Measurements from ENCODE around the gene RESP18.
"Not testable (repeated sequence)": the region's sequence is repeated elsewhere in the genome, so short reads cannot be mapped to it uniquely, and the experiment has no call there.

Gene RESP18

GRCh38 chr2:219287116-219287440 lies 45.5 kb downstream of the RESP18 start:
- not testable (repeated sequence) for H3K9me3 ChIP-seq (ENCODE audit: control insufficient read depth, insufficient read depth, low read depth, low read length); H3K4me3 ChIP-seq (ENCODE audit: low read depth, low read length); H3K27ac ChIP-seq (ENCODE audit: extremely low read depth, low read depth, low read length); H3K4me1 ChIP-seq (ENCODE audit: control insufficient read depth, insufficient read depth, low read length)
- H3K36me3 ChIP-seq (ENCODE audit: control insufficient read depth in 2 of 2, insufficient read depth in 1 of 2, low read length in 2 of 2): peaks cover 0 to 45% of the 10 kb centered on the region in 2 experiments; a peak in 1 of 3 replicates
- POLR2A ChIA-PET: interaction anchor here (1.6 kb wide), 1 partner anchor 8 kb away, joined by 4 read pairs; no protein-coding TSS in a partner anchor
- CTCF ChIA-PET: interaction anchor here (1.3 to 1.4 kb wide), 2 partner anchors 9 to 10 kb away, joined by 4 to 8 read pairs; partner anchors contain the start of gene DNAJB2
- 0 out of 2 replicates have a peak, but pooled peaks have one; percentile 25 for TF ChIP-seq ZNF362 (tag by site-specific recombination; IDR thresholded peaks at IDR 0.05)

- ChIA-PET POLR2A (interaction anchor here (0.9 to 1.6 kb wide), 2 partner anchors 8 to 80 kb away, joined by 3 to 4 read pairs; partner anchors contain the start of gene ZFAND2B), CTCF (interaction anchor here (0.6 to 15.0 kb wide), 4 partner anchors 8 to 207 kb away, joined by 4 to 297 read pairs (median 6); partner anchors contain the start of gene DNAJB2)
- H3K9me3 ChIP-seq (ENCODE audit: control insufficient read depth, insufficient read depth, low read depth, low read length): no peaks in the 10 kb centered on the region
- no peak overlapping the region for H3K4me3 ChIP-seq (ENCODE audit: low read depth, low read length)
- H3K36me3 ChIP-seq (ENCODE audit: control insufficient read depth in 2 of 2, insufficient read depth in 1 of 2, low read length in 2 of 2): peaks cover 0 to 50% of the 10 kb centered on the region in 2 experiments; a peak in 1 of 3 replicates
- no peaks in the 10 kb centered on the region for H3K4me1 ChIP-seq (ENCODE audit: control insufficient read depth, insufficient read depth, low read length)
- H3K27ac ChIP-seq (ENCODE audit: extremely low read depth, low read depth, low read length): no peak overlapping the region
- TF ChIP-seq BCL6B (tag by site-specific recombination; IDR thresholded peaks at IDR 0.05) (no peak), ZNF76 (tag by site-specific recombination; IDR thresholded peaks at IDR 0.05; ENCODE audit: borderline replicate concordance, low read depth) (no peak), ZSCAN16 (tag by site-specific recombination; IDR thresholded peaks at IDR 0.05) (no peak), ZNF560 (tag by site-specific recombination; IDR thresholded peaks at IDR 0.05; ENCODE audit: borderline replicate concordance) (no peak), ZNF48 (tag by site-specific recombination; IDR thresholded peaks at IDR 0.05) (no peak), ZNF488 (tag by site-specific recombination; IDR thresholded peaks at IDR 0.05) (no peak), ZFP3 (tag by site-specific recombination; IDR thresholded peaks at IDR 0.05; ENCODE audit: low read depth) (no peak), ZNF621 (tag by site-specific recombination; IDR thresholded peaks at IDR 0.05) (no peak), ZNF239 (tag by site-specific recombination; IDR thresholded peaks at IDR 0.05) (no peak), ZNF571 (tag by site-specific recombination; IDR thresholded peaks at IDR 0.05) (no peak), ZNF132 (tag by site-specific recombination; IDR thresholded peaks at IDR 0.05; ENCODE audit: borderline replicate concordance) (no peak), ZNF529 (tag by site-specific recombination; IDR thresholded peaks at IDR 0.05; ENCODE audit: insufficient replicate concordance) (no peak), PATZ1 (tag by site-specific recombination; IDR thresholded peaks at IDR 0.05) (no peak), KLF1 (tag by site-specific recombination; IDR thresholded peaks at IDR 0.05) (peak; percentile 34; the same call in 1 of the 2 replicates), ZNF2 (tag by site-specific recombination; IDR thresholded peaks at IDR 0.05) (no peak), ZNF366 (tag by site-specific recombination; conservative IDR thresholded peaks at IDR 0.05) (no peak), BCL11A (tag by site-specific recombination; IDR thresholded peaks at IDR 0.05; ENCODE audit: low read depth) (no peak), TSHZ1 (tag by site-specific recombination; IDR thresholded peaks at IDR 0.05; ENCODE audit: borderline replicate concordance) (no peak), ZNF157 (tag by site-specific recombination; IDR thresholded peaks at IDR 0.05) (no peak), ZNF585B (tag by site-specific recombination; IDR thresholded peaks at IDR 0.05) (no peak), ZNF140 (tag by site-specific recombination; IDR thresholded peaks at IDR 0.05) (no peak), ZNF174 (tag by site-specific recombination; IDR thresholded peaks at IDR 0.05) (no peak), YY2 (tag by site-specific recombination; IDR thresholded peaks at IDR 0.05) (no peak), ZNF473 (tag by site-specific recombination; IDR thresholded peaks at IDR 0.05) (no peak), ZSCAN30 (tag by site-specific recombination; IDR thresholded peaks at IDR 0.05) (no peak)
Measured at GRCh38 chr2:219286436-219287115, 46.0 kb downstream of the RESP18 start.

Data from HEK293 (cell line).